HG03060 (cell line): ENCODE results near the gene FAS.

Experiments used
- ATAC-seq: cut with Tn5 transposase; IDR thresholded peaks from one replicate; pipeline ENCODE4 v1.9.1; 2021; ENCODE audit warnings: low read depth, moderate number of reproducible peaks; ENCODE audit not compliant: unreplicated experiment

FAS gene

GRCh38 chr10:89029785-89030437, 39.3 kb downstream of the FAS start:
- no peak for ATAC-seq

GRCh38 chr10:89030791-89031190, 40.2 kb downstream of the FAS start:
- no peak for ATAC-seq

- no peak for ATAC-seq
These were observed 41.7 kb downstream of the FAS start for GRCh38 chr10:89032141-89032891.

- no peak for ATAC-seq
These were observed 44.9 kb downstream of the FAS start for GRCh38 chr10:89035461-89035860.

- no peak for ATAC-seq
These were observed 46.5 kb downstream of the FAS start for GRCh38 chr10:89037096-89037495.

- no peak for ATAC-seq
These were observed 52.0 kb downstream of the FAS start for GRCh38 chr10:89042562-89042961.

GRCh38 chr10:89043052-89043451, 52.5 kb downstream of the FAS start:
- no peak for ATAC-seq

GRCh38 chr10:89047397-89047796, 56.8 kb downstream of the FAS start:
- no peak for ATAC-seq

GRCh38 chr10:89051593-89051992, 61.0 kb downstream of the FAS start:
- no peak for ATAC-seq

- no peak for ATAC-seq
These were observed 63.0 kb downstream of the FAS start for GRCh38 chr10:89053555-89053954.

- no peak for ATAC-seq
These were observed 64.6 kb downstream of the FAS start for GRCh38 chr10:89055159-89055558.

GRCh38 chr10:89062861-89063260, 72.3 kb downstream of the FAS start:
- no peak for ATAC-seq

- ATAC-seq, result no peak
These were observed 72.9 kb downstream of the FAS start for GRCh38 chr10:89063465-89063864.

GRCh38 chr10:89064748-89065147, 74.2 kb downstream of the FAS start:
- ATAC-seq, result no peak
